ENCODE data around the gene SSBP2.
"Not testable (repeated sequence)": the region's sequence is repeated elsewhere in the genome, so short reads cannot be mapped to it uniquely, and the experiment has no call there.

Gene SSBP2

GRCh38 chr5:81420039-81420667 is 330.7 kb downstream of the SSBP2 start:
- no peak for DNase-seq

- DNase-seq = no peak
These were observed 332.3 kb downstream of the SSBP2 start for GRCh38 chr5:81418606-81419005.

- DNase-seq = no peak
These were observed 333.8 kb downstream of the SSBP2 start for GRCh38 chr5:81417052-81417451.

- no peak for DNase-seq
These were observed 341.0 kb downstream of the SSBP2 start for GRCh38 chr5:81409896-81410295.

- no peak for DNase-seq
These were observed 341.5 kb downstream of the SSBP2 start for GRCh38 chr5:81409361-81409760.

- DNase-seq = no peak
These were observed 342.4 kb downstream of the SSBP2 start for GRCh38 chr5:81408496-81408895.

GRCh38 chr5:81407811-81408210 is 343.1 kb downstream of the SSBP2 start:
- not testable (repeated sequence) for DNase-seq

- no peak for DNase-seq
These were observed 345.6 kb downstream of the SSBP2 start for GRCh38 chr5:81405126-81405891.

GRCh38 chr5:81402192-81402930 is 348.5 kb downstream of the SSBP2 start:
- DNase-seq = no peak

- no peak for DNase-seq
These were observed 349.6 kb downstream of the SSBP2 start for GRCh38 chr5:81401266-81401665.

- DNase-seq = no peak
These were observed 350.5 kb downstream of the SSBP2 start for GRCh38 chr5:81400375-81400774.

- no peak for DNase-seq
These were observed 352.2 kb downstream of the SSBP2 start for GRCh38 chr5:81398741-81399140.

- DNase-seq = no peak
These were observed 353.7 kb downstream of the SSBP2 start for GRCh38 chr5:81397176-81397575.

GRCh38 chr5:81395262-81395661 is 355.6 kb downstream of the SSBP2 start:
- DNase-seq = no peak

GRCh38 chr5:81393783-81394718 is 356.8 kb downstream of the SSBP2 start, which contains the start of gene ACOT12:
Gene ACOT12, minus strand, starts transcription at chr5:81394134. Its CDS starts 20 bp downstream, at chr5:81394114.
- DNase-seq = no peak

GRCh38 chr5:81393430-81393782 is 357.5 kb downstream of the SSBP2 start:
- DNase-seq = no peak

- DNase-seq = no peak
These were observed 361.9 kb downstream of the SSBP2 start for GRCh38 chr5:81389025-81389424.

GRCh38 chr5:81388169-81388568 is 362.7 kb downstream of the SSBP2 start:
- no peak for DNase-seq

- no peak for DNase-seq
These were observed 367.0 kb downstream of the SSBP2 start for GRCh38 chr5:81383867-81384266.

- DNase-seq = no peak
These were observed 379.5 kb downstream of the SSBP2 start for GRCh38 chr5:81371354-81371876.

- no peak for DNase-seq
These were observed 380.0 kb downstream of the SSBP2 start for GRCh38 chr5:81370912-81371311.

GRCh38 chr5:81365541-81365940 is 385.4 kb downstream of the SSBP2 start:
- DNase-seq = no peak

Data from NCI-H1092 treated with DMSO at 0.1 percent for 48 hours (cell line).